Dedifferentiated amniotic fluid mesenchymal stem cell (primary cell): ENCODE data around the gene DIS3L2.
"Not testable (repeated sequence)": the region's sequence is repeated elsewhere in the genome, so short reads cannot be mapped to it uniquely, and the experiment has no call there.

Experiments used
- DNase-seq: peaks from one replicate; pipeline ENCODE4 v3.0.0-alpha.2; 2016; ENCODE audit errors: extremely low spot score

The DIS3L2 gene

DNA sequence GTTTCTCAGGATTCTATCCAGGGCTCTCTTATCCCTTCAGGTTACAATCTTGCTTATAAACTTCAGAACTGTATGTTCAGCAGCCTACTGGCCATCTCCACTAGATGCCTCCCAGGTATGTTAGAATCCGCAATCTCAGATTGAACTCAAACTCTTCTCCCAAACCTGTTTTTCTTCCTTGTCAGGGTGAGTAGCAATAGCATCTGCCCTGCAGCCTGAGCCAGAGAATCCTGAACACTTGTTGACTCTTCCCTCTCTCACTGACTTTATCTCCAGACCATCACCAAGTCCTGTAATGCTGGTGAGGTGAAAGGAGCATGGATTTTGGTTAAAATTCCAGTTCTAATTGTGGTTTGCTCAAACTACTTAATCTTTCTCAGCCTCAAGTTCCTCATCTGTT, 334.5 kb downstream of the DIS3L2 start:
- no peak for DNase-seq

- DNase-seq: no peak
These were observed 335.4 kb downstream of the DIS3L2 start for GRCh38 chr2:232296776-232297525.

- DNase-seq: no peak
These were observed 337.6 kb downstream of the DIS3L2 start for GRCh38 chr2:232299084-232299483.

GRCh38 chr2:232299927-232300674, 338.6 kb downstream of the DIS3L2 start:
- DNase-seq: no peak

DNA sequence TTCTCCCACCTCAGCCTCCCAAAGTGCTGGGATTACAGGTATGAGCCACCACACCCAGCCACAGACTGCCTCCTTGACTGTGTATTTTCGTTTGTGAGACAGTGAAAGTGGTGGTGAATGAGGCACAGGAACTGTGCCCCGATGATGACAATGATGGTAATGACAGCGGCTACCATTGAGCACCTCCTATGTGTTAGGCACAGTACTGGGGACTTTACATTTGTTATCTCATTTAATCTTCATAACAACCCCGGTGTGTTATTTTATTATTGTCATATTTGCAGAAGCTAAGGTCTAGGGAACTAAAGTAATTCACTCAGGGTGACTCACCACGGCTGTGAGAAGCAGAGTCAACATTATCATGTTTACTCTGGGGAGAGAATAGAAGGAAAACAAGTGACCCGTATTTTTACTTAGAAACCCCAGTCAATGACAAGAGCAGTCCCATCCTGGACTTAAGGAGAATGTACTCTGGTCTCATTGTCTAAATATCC, 339.4 kb downstream of the DIS3L2 start:
- no peak for DNase-seq

DNA sequence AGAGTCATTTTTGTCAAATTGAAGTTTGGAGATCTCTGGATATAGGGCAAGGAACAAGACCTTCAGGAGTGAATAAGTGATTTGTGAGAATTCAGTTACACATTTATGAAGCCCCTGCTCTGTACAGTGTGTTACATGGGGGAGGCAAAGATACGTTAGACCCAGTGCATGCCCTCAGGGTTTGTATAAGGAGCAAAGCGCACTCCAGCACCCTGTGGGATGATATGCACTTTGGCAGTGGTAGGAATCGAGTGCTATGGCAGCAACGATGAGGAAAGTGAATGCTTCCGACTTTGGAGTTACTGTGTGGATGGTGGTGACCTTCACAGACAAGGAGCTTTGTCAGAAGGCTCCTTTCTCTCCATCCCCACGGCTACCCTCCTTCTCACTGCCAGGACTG, 342.7 kb downstream of the DIS3L2 start:
- no peak for DNase-seq

GRCh38 chr2:232306741-232307305, 345.3 kb downstream of the DIS3L2 start:
- no peak for DNase-seq

- DNase-seq: no peak
These were observed 346.3 kb downstream of the DIS3L2 start for GRCh38 chr2:232307854-232308253.

DNA sequence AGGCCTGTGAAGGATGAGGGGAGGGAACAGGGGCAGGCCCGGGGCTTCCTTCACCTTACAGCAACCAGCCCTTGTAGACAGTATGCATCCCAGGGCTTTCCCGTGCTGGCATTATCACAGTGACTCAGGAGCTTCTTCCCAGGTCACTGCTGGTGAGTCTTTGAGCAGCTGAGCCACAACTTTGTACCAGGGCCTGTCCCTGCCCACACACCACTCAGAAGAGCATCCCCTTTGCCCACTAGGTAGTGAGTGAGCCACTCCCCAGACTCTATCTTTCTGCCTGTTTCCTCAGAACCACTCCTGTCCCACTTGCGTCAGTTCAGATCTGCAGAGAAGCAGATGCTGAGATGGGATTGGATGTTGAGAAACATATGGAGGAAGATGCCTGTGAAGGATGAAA, 347.5 kb downstream of the DIS3L2 start:
- DNase-seq: no peak

- DNase-seq: no peak
These were observed 348.1 kb downstream of the DIS3L2 start for GRCh38 chr2:232309592-232309991.

- no peak for DNase-seq
These were observed 348.6 kb downstream of the DIS3L2 start for GRCh38 chr2:232310121-232310520.

GRCh38 chr2:232310696-232311095, 349.2 kb downstream of the DIS3L2 start:
- DNase-seq: no peak

GRCh38 chr2:232313645-232314044, 352.1 kb downstream of the DIS3L2 start:
- not testable (repeated sequence) for DNase-seq

DNA sequence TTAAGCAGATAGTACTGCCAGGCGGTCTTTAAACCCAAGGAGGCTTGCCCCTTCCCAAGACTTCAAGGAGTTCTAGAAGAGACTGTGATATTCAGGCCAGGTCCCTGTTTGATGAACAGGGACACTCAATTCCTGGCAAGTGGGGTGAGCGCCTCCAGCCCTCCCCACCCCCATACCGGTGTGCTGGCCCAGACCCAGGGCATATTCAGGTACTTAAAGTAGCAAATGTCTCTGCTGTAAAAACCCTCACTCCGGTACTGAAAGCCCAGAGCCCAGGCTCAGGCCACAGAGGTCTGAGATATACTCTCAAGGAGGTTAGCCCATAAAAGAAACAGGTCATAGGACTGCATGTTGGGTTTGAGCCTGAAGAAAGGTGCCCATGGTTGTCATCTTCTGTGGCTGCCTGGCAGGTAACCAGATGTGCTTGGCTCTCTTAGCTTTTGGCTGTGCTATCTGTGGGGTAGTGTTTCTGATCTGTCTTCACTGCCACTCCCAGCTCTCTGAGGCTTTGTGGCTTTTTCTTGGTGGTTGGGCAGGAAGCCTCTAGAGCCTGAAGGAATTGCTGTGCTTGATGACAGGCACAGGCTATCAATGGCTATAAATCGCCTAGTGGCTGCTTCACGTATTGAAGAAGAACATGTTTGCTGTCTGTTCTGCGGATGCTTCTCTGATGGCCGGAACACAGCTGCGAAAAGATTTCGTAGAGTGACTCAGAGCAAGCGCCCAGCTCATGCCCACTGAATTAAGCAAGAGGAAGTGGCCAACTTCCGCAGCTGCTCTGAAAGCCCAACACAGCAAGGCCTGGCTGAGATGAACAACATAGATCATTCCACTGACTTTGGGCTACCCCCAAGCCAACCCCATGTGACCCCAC, 353.8 kb downstream of the DIS3L2 start:
- no peak for DNase-seq

GRCh38 chr2:232315923-232316299, 354.4 kb downstream of the DIS3L2 start:
- no peak for DNase-seq

- no peak for DNase-seq
These were observed 355.2 kb downstream of the DIS3L2 start for GRCh38 chr2:232316461-232317330.

DNA sequence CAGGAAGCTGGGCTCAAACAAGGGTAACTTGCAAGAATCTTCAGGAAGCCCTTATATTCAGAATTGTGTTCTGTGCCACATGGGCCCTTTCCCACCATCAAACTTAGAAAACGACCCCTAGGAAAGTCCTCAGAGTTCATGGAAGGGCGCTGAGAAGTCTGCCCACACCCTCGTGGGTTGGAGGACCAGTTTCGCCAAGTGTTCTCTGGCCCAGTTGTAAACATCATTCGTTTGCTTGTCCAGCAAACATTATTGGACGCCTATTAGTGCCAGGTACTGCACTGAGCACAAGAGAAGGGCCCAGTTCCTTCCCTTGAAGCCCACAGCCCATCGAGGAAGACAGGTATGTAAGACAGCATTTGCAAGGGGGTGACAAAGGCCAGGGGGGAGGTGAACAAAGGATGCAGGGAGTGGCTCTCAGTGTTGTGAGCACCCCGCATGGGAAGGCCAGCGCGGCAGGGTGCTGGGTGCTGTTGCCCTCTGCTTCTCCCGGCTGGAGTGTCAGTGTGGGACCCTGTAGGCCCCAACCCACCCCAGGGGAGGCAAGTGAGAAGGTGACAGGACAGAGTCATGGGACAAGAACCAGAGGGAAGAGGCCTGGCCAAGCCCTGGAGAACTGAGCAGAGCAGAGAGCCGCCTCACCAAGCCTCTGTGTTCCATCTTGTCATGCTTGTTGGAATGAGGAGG, 356.8 kb downstream of the DIS3L2 start:
- DNase-seq: no peak

DNA sequence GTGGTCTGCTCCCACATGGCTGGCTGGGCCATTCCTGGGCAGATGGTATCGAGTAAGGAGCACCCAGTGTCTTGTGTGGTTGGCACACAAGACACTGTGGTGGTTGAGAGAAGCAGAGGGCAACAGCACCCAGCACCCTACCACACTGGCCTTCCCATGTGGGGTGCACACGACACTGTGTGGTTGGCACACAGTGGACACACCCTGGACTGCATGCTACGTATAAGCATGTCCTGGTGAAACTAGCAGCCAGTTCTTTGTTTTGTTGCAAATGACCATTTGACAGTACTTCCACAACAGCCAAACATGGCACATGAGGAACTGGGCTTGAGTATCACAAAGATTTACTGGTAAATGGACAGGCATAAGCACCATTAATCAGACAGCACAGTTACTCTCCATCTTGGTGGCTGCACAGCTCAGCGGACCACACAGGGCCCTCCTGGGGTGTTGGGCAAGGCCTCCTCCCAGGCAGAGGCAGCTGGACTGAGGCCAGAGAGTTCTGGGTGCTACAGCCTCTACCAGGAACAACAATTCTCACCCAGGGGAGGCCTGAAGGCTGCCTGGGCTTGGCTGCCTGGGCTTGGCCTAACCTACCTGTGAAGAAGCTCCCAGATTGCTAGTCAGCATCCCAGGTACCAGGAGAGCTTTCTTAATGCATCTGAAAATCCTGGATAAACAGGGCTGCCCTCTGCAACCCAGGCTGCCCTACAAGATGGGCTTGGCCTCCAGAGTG, 357.7 kb downstream of the DIS3L2 start:
- no peak for DNase-seq

- no peak for DNase-seq
These were observed 358.4 kb downstream of the DIS3L2 start for GRCh38 chr2:232319803-232320442.
